HepG2 (cell line): ENCODE results near the gene DNAJA2. TPM values are rescaled to one million over a fixed set of nuclear protein-coding genes. Genes with fewer than 3 reads are reported as not detected.

Experiments
- ARHGAP35 ChIP-seq: sonication (generic); formaldehyde crosslinking; IDR thresholded peaks from 2 replicates; pipeline ENCODE4 v1.9.0; 2022; ENCODE audit warnings: mild to moderate bottlenecking, inconsistent platforms, moderate library complexity, missing genetic modification reagents, borderline replicate concordance
- BATF2 ChIP-seq: sonication (generic); formaldehyde crosslinking; IDR thresholded peaks from 2 replicates; pipeline ENCODE4 v1.8.0; 2022; ENCODE audit warnings: mild to moderate bottlenecking, missing genetic modification reagents, moderate library complexity
- E2F2 ChIP-seq: sonication (generic); formaldehyde crosslinking; IDR thresholded peaks from 2 replicates; pipeline ENCODE4 v1.4.0; 2020; ENCODE audit warnings: missing genetic modification reagents, borderline replicate concordance
- EP300 ChIP-seq, 3 experiments: sonication (generic) in 1 of 3; formaldehyde crosslinking in 1 of 3; IDR thresholded peaks; 2 replicates each; pipeline versions ENCODE4 v1.5.1 to v1.6.1; 2011 to 2020; ENCODE audit warnings: low read depth in 2 of 3, low read length in 2 of 3, borderline replicate concordance in 1 of 3, improper control_type of control experiment in 1 of 3, mild to moderate bottlenecking in 1 of 3, missing genetic modification reagents in 1 of 3, moderate library complexity in 1 of 3
- FIP1L1 ChIP-seq: fragments of 200-400 bp; formaldehyde crosslinking; IDR thresholded peaks from 2 replicates; pipeline ENCODE4 v1.6.1; 2018; ENCODE audit warnings: low read depth, mild to moderate bottlenecking, low read length, moderate library complexity, borderline replicate concordance; ENCODE audit not compliant: insufficient read depth
- HBP1 ChIP-seq: IDR thresholded peaks from 2 replicates; pipeline ENCODE4 v1.6.1; 2016; ENCODE audit warnings: low read depth, control low read depth
- HES4 ChIP-seq: sonication (generic); formaldehyde crosslinking; IDR thresholded peaks from 2 replicates; pipeline ENCODE4 v1.9.0; 2021; ENCODE audit warnings: mild to moderate bottlenecking, missing genetic modification reagents, borderline replicate concordance
- ISL2 ChIP-seq: sonication (generic); formaldehyde crosslinking; IDR thresholded peaks from 2 replicates; pipeline ENCODE4 v1.5.0; 2020; ENCODE audit warnings: missing genetic modification reagents
- MTERF4 ChIP-seq: sonication (generic); formaldehyde crosslinking; IDR thresholded peaks from 2 replicates; pipeline ENCODE4 v1.8.0; 2023; ENCODE audit warnings: mild to moderate bottlenecking, missing genetic modification reagents
- SKI ChIP-seq: fragments of 450-650 bp; IDR thresholded peaks from one replicate; pipeline ENCODE4 v1.6.1; 2018; ENCODE audit warnings: mild to moderate bottlenecking; ENCODE audit not compliant: partially characterized antibody
- SMARCE1 ChIP-seq: fragments of 450-650 bp; IDR thresholded peaks from 2 replicates; pipeline ENCODE4 v1.6.1; 2017; ENCODE audit warnings: borderline replicate concordance
- ZFP36 ChIP-seq: fragments of 150-350 bp; IDR thresholded peaks from 2 replicates; pipeline ENCODE4 v1.6.1; 2018; ENCODE audit warnings: borderline replicate concordance, low read length, low read depth; ENCODE audit not compliant: partially characterized antibody
- ZNF382 ChIP-seq: sonication (generic); formaldehyde crosslinking; IDR thresholded peaks from 2 replicates; pipeline ENCODE4 v1.5.0; 2020; ENCODE audit warnings: missing genetic modification reagents, mild to moderate bottlenecking, borderline replicate concordance
- ZNF597 ChIP-seq: sonication (generic); formaldehyde crosslinking; IDR thresholded peaks from 2 replicates; pipeline ENCODE4 v1.5.0; 2020; ENCODE audit warnings: missing genetic modification reagents
- ZNF703 ChIP-seq: sonication (generic); formaldehyde crosslinking; IDR thresholded peaks from 2 replicates; pipeline ENCODE4 v1.5.1; 2020; ENCODE audit warnings: missing genetic modification reagents, mild to moderate bottlenecking, moderate library complexity, borderline replicate concordance
- ZNF816 ChIP-seq: sonication (generic); formaldehyde crosslinking; IDR thresholded peaks from 2 replicates; pipeline ENCODE4 v1.8.0; 2022; ENCODE audit warnings: missing genetic modification reagents, mild to moderate bottlenecking, borderline replicate concordance
- ZSCAN5A ChIP-seq: sonication (generic); formaldehyde crosslinking; IDR thresholded peaks from 2 replicates; pipeline ENCODE4 v1.8.0; 2022; ENCODE audit warnings: mild to moderate bottlenecking, missing genetic modification reagents, borderline replicate concordance
- polyA plus RNA-seq, 8 experiments: library from polyadenylated mRNA; depleted of rRNA in 3 of 8; stranded (reverse) in 7 of 8; unstranded in 1 of 8; fragments of >200 nt; fragmentation: Illumina TruSeq in 4 of 8; extraction: Trizol in 4 of 8; gene quantifications; 2 replicates each; pipeline versions ENCODE4 v1.2.1 to v1.2.3, GENCODE V29; 2011 to 2016; ENCODE audit warnings: low read depth in 4 of 8, missing spikeins in 1 of 8, mixed read lengths in 1 of 8; ENCODE audit not compliant: insufficient read depth in 1 of 8
- total RNA-seq, 5 experiments: library from RNA; depleted of rRNA; stranded (reverse); fragments of >200 nt; fragmentation: Illumina TruSeq; extraction: Trizol; gene quantifications; 2 replicates each; pipeline ENCODE4 v1.2.3, GENCODE V29; 2016; ENCODE audit warnings: low read depth in 1 of 5

Gene DNAJA2
- total and polyA plus RNA-seq, 2 of the 13 experiments (the other 11 are each of a cell fraction or from before 2014, with no cell fraction given), result 25.4 to 176 TPM

- TF ChIP-seq BATF2 (CRISPR knock-in tag) (peak; percentile 91; the same call in 1 of the 2 replicates), SMARCE1 (no peak), ZNF816 (CRISPR knock-in tag) (0 out of 2 replicates have a peak, but pooled peaks have one; percentile 22), ZNF597 (no peak), FIP1L1 (peak; percentile 90; the same call in 1 of the 2 replicates), ZNF703 (CRISPR knock-in tag) (0 out of 2 replicates have a peak, but pooled peaks have one; percentile 54), HES4 (CRISPR knock-in tag) (0 out of 2 replicates have a peak, but pooled peaks have one; percentile 62), ARHGAP35 (CRISPR knock-in tag) (peak; percentile 89), SKI (peak; percentile 83), ISL2 (CRISPR knock-in tag) (peak; percentile 86), ZSCAN5A (no peak; the same call in 1 of the 2 replicates), MTERF4 (CRISPR knock-in tag) (no peak; the same call in 1 of the 2 replicates), E2F2 (CRISPR knock-in tag) (peak; percentile 92), ZFP36 (no peak), ZNF382 (CRISPR knock-in tag) (no peak), EP300 (IDR thresholded peaks at IDR 0.05; ENCODE audit: low read depth in 2 of 2, low read length in 2 of 2) (peak; percentile 8 to 22; a peak in 2 of 4 replicates), EP300 (CRISPR knock-in tag; IDR thresholded peaks at IDR 0.05; ENCODE audit: borderline replicate concordance) (no peak; the same call in 1 of the 2 replicates), HBP1 (CRISPR knock-in tag) (peak; percentile 64; the same call in 1 of the 2 replicates)
Measured at GRCh38 chr16:46973207-46973995, at the start of gene DNAJA2 (continued).
